Lung (tissue), 12 donors: ENCODE results near the gene E2F8. TPM values are rescaled to one million over a fixed set of nuclear protein-coding genes. Genes with fewer than 3 reads are reported as not detected.

Experiments
- ATAC-seq: fragments of 200-7000 bp; cut with Tn5 transposase; one replicate; pipeline ENCODE4 v1.9.1; 2020; ENCODE audit warnings: moderate number of reproducible peaks; ENCODE audit not compliant: insufficient read depth, low FRiP score
- DNase-seq, 3 donors: peaks; one replicate each; pipeline ENCODE4 v3.0.0-alpha.2; 2013 to 2017
- H3K27ac ChIP-seq, 2 donors: one replicate each; pipeline ENCODE4 v1.5.1; 2013; ENCODE audit warnings: mild to moderate bottlenecking in 2 of 2, moderate library complexity in 2 of 2, control low read depth in 1 of 2, inconsistent platforms in 1 of 2, low read depth in 1 of 2, low read length in 1 of 2
- H3K27me3 ChIP-seq, 3 donors: one replicate each; pipeline ENCODE4 v1.5.1; 2013; ENCODE audit warnings: low read length in 2 of 3; ENCODE audit not compliant: control insufficient read depth in 3 of 3, insufficient read depth in 3 of 3
- H3K36me3 ChIP-seq, 4 donors: one replicate each; pipeline ENCODE4 v1.5.1; 2013; ENCODE audit warnings: low read length in 4 of 4, mild to moderate bottlenecking in 1 of 4, moderate library complexity in 1 of 4; ENCODE audit not compliant: control insufficient read depth in 4 of 4, insufficient read depth in 4 of 4
- H3K4me1 ChIP-seq, 5 donors: one replicate each; pipeline ENCODE4 v1.5.1; 2013; ENCODE audit warnings: low read length in 5 of 5, mild to moderate bottlenecking in 2 of 5, moderate library complexity in 1 of 5; ENCODE audit not compliant: control insufficient read depth in 5 of 5, insufficient read depth in 5 of 5
- H3K4me3 ChIP-seq: one replicate; pipeline ENCODE4 v1.5.1; 2013; ENCODE audit warnings: mild to moderate bottlenecking, control low read depth, moderate library complexity
- H3K9ac ChIP-seq, 2 donors: one replicate each; pipeline ENCODE4 v1.5.1; 2013; ENCODE audit warnings: low read length in 2 of 2, control low read depth in 1 of 2; ENCODE audit not compliant: insufficient read depth in 1 of 2
- H3K9me3 ChIP-seq, 4 donors: one replicate each; pipeline ENCODE4 v1.5.1; 2013; ENCODE audit warnings: low read length in 3 of 4, mild to moderate bottlenecking in 1 of 4, moderate library complexity in 1 of 4; ENCODE audit not compliant: control insufficient read depth in 4 of 4, insufficient read depth in 3 of 4
- WGBS, 2 donors: extraction: QIAGEN DNeasy Blood & Tissue Kit; methylation state at CpG; one replicate each; pipeline ENCODE4 v1.1.7; 2013; 5-methylcytosine and 5-hydroxymethylcytosine counted together
- polyA plus RNA-seq, 2 donors: library from polyadenylated mRNA; stranded (reverse); fragments of 200-250 nt; gene quantifications; one replicate each; pipeline ENCODE4 v1.2.1, GENCODE V29; 2013
- total RNA-seq, 2 donors: library from RNA; depleted of rRNA in 1 of 2; stranded (reverse); fragments of >200 nt in 1 of 2; gene quantifications; one replicate each; pipeline ENCODE4 v1.2.1, GENCODE V29; 2014 to 2021
- TF ChIP-seq, protein P1 (sequence below): IDR thresholded peaks from 2 replicates; pipeline ENCODE4 v1.5.1; 2012; ENCODE audit warnings: mild to moderate bottlenecking; ENCODE audit errors: control extremely low read depth, extremely low read depth
- donor health status: control.
- donor health status: control.
- donor health status: Bipolar disorder and iron deficiency.
- donor health status: healthy.
- donor health status: DM: yes; HTN: yes; CAD: no.

Gene E2F8
- total and polyA plus RNA-seq, 4 donors, result 0.39 to 1.9 (median 1.0) TPM

DNA sequence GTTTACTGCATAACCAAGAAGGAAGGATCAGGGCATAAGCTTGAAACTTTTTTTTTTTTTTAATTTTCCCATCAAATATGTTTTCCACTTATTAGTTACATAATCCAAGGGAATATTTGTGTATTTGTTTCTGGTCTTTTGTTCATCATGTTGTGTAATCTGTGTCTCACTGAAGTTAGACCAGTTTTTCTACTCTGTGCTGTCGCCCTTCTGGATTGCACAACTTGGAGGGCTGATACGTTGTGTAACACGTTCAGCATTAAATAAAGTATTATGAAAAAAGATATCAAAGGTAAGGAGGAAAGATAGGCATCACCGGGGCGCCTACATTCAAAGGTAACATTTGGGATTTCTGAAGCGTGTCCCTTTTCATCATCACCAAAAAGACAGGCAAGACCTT is 3.3 kb upstream of the E2F8 start:
- H3K9me3 ChIP-seq, result peaks cover 0 to 3% (median 0%) of the 10 kb centered on the region in 4 donors
- WGBS, 2 donors, result 41 to 53% methylated on average over 6 of the region's 6 CpGs
- H3K9ac ChIP-seq, result no peak overlapping the region
- H3K27me3 ChIP-seq, result peaks cover 2 to 17% (median 4%) of the 10 kb centered on the region in 3 donors
- H3K4me3 ChIP-seq, result no peak overlapping the region
- ATAC-seq (no peak), DNase-seq (peak in 2 of 3 donors; percentile 48 to 70)
- H3K36me3 ChIP-seq, result no peaks in the 10 kb centered on the region
- H3K27ac ChIP-seq, result no peak overlapping the region
- TF ChIP-seq, protein P1, sequence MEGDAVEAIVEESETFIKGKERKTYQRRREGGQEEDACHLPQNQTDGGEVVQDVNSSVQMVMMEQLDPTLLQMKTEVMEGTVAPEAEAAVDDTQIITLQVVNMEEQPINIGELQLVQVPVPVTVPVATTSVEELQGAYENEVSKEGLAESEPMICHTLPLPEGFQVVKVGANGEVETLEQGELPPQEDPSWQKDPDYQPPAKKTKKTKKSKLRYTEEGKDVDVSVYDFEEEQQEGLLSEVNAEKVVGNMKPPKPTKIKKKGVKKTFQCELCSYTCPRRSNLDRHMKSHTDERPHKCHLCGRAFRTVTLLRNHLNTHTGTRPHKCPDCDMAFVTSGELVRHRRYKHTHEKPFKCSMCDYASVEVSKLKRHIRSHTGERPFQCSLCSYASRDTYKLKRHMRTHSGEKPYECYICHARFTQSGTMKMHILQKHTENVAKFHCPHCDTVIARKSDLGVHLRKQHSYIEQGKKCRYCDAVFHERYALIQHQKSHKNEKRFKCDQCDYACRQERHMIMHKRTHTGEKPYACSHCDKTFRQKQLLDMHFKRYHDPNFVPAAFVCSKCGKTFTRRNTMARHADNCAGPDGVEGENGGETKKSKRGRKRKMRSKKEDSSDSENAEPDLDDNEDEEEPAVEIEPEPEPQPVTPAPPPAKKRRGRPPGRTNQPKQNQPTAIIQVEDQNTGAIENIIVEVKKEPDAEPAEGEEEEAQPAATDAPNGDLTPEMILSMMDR, result no peak
- H3K4me1 ChIP-seq, result peaks cover 0 to 13% (median 0%) of the 10 kb centered on the region in 5 donors

GRCh38 chr11:19243613-19244012 is 2.9 kb upstream of the E2F8 start:
- H3K27ac ChIP-seq, result no peak overlapping the region

GRCh38 chr11:19243143-19243542 is 2.4 kb upstream of the E2F8 start:
- TF ChIP-seq, protein P1, result no peak
- no peak overlapping the region for H3K27ac ChIP-seq
- no peaks in the 10 kb centered on the region for H3K36me3 ChIP-seq
- H3K4me1 ChIP-seq, result peaks cover 0 to 16% (median 0%) of the 10 kb centered on the region in 5 donors
- H3K27me3 ChIP-seq, result peaks cover 2 to 17% (median 4%) of the 10 kb centered on the region in 3 donors
- ATAC-seq (no peak), DNase-seq (no peak)
- H3K9me3 ChIP-seq, result peaks cover 0 to 3% (median 0%) of the 10 kb centered on the region in 4 donors
- 75 to 80% methylated on average over 5 of the region's 5 CpGs for WGBS, 2 donors
- H3K4me3 ChIP-seq, result no peak overlapping the region
- H3K9ac ChIP-seq, result no peak overlapping the region

More at GRCh38 chr11:19243613-19244012, 2.9 kb upstream of the E2F8 start:
- H3K4me1 ChIP-seq, result peaks cover 0 to 16% (median 0%) of the 10 kb centered on the region in 5 donors
- H3K9me3 ChIP-seq, result peaks cover 0 to 3% (median 0%) of the 10 kb centered on the region in 4 donors
- TF ChIP-seq, protein P1, result no peak
- no peaks in the 10 kb centered on the region for H3K36me3 ChIP-seq
- no peak overlapping the region for H3K4me3 ChIP-seq
- DNase-seq, result no peak
- no peak for ATAC-seq
- H3K9ac ChIP-seq, result no peak overlapping the region
- H3K27me3 ChIP-seq, result peaks cover 2 to 17% (median 4%) of the 10 kb centered on the region in 3 donors
